Measurements from ENCODE around the gene FOXK1.

The FOXK1 gene

DNA sequence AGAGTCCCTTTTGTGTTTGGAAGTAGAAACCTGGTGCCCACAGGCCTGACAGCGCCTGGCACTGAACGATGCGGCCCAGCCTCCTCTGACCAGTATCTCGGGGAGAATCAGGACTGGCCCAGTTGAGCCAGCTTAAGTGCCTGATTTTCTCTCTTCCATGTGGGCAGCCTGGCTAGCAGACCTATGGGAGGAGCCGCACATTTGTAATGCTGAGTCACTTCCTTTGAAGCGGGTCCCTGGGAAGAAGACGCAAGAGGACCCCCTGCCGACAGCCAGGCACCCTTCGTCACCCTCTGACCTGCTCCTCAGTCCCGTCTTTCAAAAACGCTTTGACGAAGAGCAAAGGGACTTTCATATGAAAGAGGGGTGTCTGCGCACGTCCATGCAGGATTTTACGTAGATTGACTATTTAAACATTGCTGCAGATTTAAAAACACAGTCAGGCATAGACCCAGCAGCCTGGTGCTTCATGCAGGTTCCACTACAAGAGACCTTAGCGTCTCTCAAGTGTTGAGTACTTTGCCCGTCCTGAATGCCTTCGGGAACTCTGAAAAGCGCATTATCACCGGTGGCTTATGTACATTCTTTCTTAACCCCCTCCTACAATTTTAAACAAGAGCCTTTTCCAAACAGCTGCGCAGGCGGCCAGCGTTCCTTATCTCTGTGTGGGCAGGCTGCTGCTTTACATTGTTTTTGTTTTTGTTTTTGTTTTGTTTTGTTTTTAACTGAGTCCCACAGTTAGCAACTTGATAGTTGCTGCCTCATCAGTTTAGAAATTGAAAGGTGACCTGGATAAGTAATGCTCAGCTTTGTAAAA lies 56.8 kb downstream of the FOXK1 start (continued):
- TF ChIP-seq, protein P1, sequence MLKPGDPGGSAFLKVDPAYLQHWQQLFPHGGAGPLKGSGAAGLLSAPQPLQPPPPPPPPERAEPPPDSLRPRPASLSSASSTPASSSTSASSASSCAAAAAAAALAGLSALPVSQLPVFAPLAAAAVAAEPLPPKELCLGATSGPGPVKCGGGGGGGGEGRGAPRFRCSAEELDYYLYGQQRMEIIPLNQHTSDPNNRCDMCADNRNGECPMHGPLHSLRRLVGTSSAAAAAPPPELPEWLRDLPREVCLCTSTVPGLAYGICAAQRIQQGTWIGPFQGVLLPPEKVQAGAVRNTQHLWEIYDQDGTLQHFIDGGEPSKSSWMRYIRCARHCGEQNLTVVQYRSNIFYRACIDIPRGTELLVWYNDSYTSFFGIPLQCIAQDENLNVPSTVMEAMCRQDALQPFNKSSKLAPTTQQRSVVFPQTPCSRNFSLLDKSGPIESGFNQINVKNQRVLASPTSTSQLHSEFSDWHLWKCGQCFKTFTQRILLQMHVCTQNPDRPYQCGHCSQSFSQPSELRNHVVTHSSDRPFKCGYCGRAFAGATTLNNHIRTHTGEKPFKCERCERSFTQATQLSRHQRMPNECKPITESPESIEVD (tag by site-specific recombination; IDR thresholded peaks at IDR 0.05) = no peak
- no peak for TF ChIP-seq SALL2 (tag by site-specific recombination; IDR thresholded peaks at IDR 0.05; ENCODE audit: borderline replicate concordance)
- TF ChIP-seq ZNF133 (tag by site-specific recombination; IDR thresholded peaks at IDR 0.05) = no peak
- peak; percentile 32; the same call in 1 of the 2 replicates for TF ChIP-seq ZIC2 (tag by site-specific recombination; IDR thresholded peaks at IDR 0.05)

- H3K4me3 ChIP-seq (ENCODE audit: low read depth, low read length) = no peak overlapping the region
- peak overlapping the region; percentile 13; the same call in 1 of the 2 replicates for H3K27ac ChIP-seq (ENCODE audit: extremely low read depth, low read depth, low read length)
- TF ChIP-seq YY2 (tag by site-specific recombination; IDR thresholded peaks at IDR 0.05) (no peak), ZNF223 (tag by site-specific recombination; IDR thresholded peaks at IDR 0.05) (no peak), ZNF776 (tag by site-specific recombination; IDR thresholded peaks at IDR 0.05; ENCODE audit: borderline replicate concordance) (no peak), MZF1 (tag by site-specific recombination; IDR thresholded peaks at IDR 0.05; ENCODE audit: borderline replicate concordance) (no peak), ELK4 (IDR thresholded peaks at IDR 0.05; ENCODE audit: borderline replicate concordance, low read depth, low read length) (no peak)
- TF ChIP-seq, protein P2, sequence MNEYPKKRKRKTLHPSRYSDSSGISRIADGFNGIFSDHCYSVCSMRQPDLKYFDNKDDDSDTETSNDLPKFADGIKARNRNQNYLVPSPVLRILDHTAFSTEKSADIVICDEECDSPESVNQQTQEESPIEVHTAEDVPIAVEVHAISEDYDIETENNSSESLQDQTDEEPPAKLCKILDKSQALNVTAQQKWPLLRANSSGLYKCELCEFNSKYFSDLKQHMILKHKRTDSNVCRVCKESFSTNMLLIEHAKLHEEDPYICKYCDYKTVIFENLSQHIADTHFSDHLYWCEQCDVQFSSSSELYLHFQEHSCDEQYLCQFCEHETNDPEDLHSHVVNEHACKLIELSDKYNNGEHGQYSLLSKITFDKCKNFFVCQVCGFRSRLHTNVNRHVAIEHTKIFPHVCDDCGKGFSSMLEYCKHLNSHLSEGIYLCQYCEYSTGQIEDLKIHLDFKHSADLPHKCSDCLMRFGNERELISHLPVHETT (tag by site-specific recombination; IDR thresholded peaks at IDR 0.05) = no peak
- H3K36me3 ChIP-seq (ENCODE audit: control insufficient read depth in 2 of 2, insufficient read depth in 1 of 2, low read length in 2 of 2) = peaks cover 5 to 19% of the 10 kb centered on the region in 2 experiments; a peak in 2 of 3 replicates
- ChIA-PET POLR2A (no interaction called here), CTCF (interaction anchor here (0.6 kb wide), 1 partner anchor 234 kb away, joined by 3 read pairs; no protein-coding TSS in a partner anchor)
- H3K4me1 ChIP-seq (ENCODE audit: control insufficient read depth, insufficient read depth, low read length) = peaks cover 16% of the 10 kb centered on the region
- H3K9me3 ChIP-seq (ENCODE audit: control insufficient read depth, insufficient read depth, low read depth, low read length) = no peaks in the 10 kb centered on the region
Observed at GRCh38 chr7:4739528-4739992, 57.5 kb downstream of the FOXK1 start.

GRCh38 chr7:4740796-4741195 lies 58.7 kb downstream of the FOXK1 start:
- H3K9me3 ChIP-seq (ENCODE audit: control insufficient read depth, insufficient read depth, low read depth, low read length) = no peaks in the 10 kb centered on the region
- H3K4me3 ChIP-seq (ENCODE audit: low read depth, low read length) = no peak overlapping the region
- peaks cover 21% of the 10 kb centered on the region for H3K4me1 ChIP-seq (ENCODE audit: control insufficient read depth, insufficient read depth, low read length)
- H3K36me3 ChIP-seq (ENCODE audit: control insufficient read depth in 2 of 2, insufficient read depth in 1 of 2, low read length in 2 of 2) = peaks cover 5 to 19% of the 10 kb centered on the region in 2 experiments; a peak in 2 of 3 replicates
- TF ChIP-seq ZNF549 (tag by site-specific recombination; IDR thresholded peaks at IDR 0.05) = no peak
- TF ChIP-seq KLF16 (tag by site-specific recombination; IDR thresholded peaks at IDR 0.05) = no peak
- TF ChIP-seq, protein P3, sequence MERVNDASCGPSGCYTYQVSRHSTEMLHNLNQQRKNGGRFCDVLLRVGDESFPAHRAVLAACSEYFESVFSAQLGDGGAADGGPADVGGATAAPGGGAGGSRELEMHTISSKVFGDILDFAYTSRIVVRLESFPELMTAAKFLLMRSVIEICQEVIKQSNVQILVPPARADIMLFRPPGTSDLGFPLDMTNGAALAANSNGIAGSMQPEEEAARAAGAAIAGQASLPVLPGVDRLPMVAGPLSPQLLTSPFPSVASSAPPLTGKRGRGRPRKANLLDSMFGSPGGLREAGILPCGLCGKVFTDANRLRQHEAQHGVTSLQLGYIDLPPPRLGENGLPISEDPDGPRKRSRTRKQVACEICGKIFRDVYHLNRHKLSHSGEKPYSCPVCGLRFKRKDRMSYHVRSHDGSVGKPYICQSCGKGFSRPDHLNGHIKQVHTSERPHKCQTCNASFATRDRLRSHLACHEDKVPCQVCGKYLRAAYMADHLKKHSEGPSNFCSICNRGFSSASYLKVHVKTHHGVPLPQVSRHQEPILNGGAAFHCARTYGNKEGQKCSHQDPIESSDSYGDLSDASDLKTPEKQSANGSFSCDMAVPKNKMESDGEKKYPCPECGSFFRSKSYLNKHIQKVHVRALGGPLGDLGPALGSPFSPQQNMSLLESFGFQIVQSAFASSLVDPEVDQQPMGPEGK (tag by site-specific recombination; IDR thresholded peaks at IDR 0.05) = no peak
- no peak for TF ChIP-seq ZNF48 (tag by site-specific recombination; IDR thresholded peaks at IDR 0.05)
- TF ChIP-seq ZNF596 (tag by site-specific recombination; IDR thresholded peaks at IDR 0.05) = no peak
- TF ChIP-seq, protein P4, sequence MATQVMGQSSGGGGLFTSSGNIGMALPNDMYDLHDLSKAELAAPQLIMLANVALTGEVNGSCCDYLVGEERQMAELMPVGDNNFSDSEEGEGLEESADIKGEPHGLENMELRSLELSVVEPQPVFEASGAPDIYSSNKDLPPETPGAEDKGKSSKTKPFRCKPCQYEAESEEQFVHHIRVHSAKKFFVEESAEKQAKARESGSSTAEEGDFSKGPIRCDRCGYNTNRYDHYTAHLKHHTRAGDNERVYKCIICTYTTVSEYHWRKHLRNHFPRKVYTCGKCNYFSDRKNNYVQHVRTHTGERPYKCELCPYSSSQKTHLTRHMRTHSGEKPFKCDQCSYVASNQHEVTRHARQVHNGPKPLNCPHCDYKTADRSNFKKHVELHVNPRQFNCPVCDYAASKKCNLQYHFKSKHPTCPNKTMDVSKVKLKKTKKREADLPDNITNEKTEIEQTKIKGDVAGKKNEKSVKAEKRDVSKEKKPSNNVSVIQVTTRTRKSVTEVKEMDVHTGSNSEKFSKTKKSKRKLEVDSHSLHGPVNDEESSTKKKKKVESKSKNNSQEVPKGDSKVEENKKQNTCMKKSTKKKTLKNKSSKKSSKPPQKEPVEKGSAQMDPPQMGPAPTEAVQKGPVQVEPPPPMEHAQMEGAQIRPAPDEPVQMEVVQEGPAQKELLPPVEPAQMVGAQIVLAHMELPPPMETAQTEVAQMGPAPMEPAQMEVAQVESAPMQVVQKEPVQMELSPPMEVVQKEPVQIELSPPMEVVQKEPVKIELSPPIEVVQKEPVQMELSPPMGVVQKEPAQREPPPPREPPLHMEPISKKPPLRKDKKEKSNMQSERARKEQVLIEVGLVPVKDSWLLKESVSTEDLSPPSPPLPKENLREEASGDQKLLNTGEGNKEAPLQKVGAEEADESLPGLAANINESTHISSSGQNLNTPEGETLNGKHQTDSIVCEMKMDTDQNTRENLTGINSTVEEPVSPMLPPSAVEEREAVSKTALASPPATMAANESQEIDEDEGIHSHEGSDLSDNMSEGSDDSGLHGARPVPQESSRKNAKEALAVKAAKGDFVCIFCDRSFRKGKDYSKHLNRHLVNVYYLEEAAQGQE (tag by site-specific recombination; IDR thresholded peaks at IDR 0.05) = no peak
- no peak for TF ChIP-seq ZNF791 (tag by site-specific recombination; IDR thresholded peaks at IDR 0.05)
- TF ChIP-seq KLF17 (tag by site-specific recombination; IDR thresholded peaks at IDR 0.05) = no peak
- TF ChIP-seq ZNF155 (tag by site-specific recombination; IDR thresholded peaks at IDR 0.05) = no peak
- no peak overlapping the region for H3K27ac ChIP-seq (ENCODE audit: extremely low read depth, low read depth, low read length)
- POLR2A ChIA-PET = interaction anchor here (0.7 kb wide), 1 partner anchor 1979 kb away, joined by 3 read pairs; no protein-coding TSS in a partner anchor
- CTCF ChIA-PET = interaction anchor here (0.6 kb wide), 1 partner anchor 129 kb away, joined by 4 read pairs; no protein-coding TSS in a partner anchor
